HG03097 (cell line): ENCODE data around the gene RSU1.

ENCODE experiments used
- ATAC-seq: cut with Tn5 transposase; IDR thresholded peaks from one replicate; pipeline ENCODE4 v1.9.1; 2021; ENCODE audit not compliant: unreplicated experiment, low FRiP score

Gene RSU1

GRCh38 chr10:16545116-16545736, 272.0 kb downstream of the RSU1 start:
- no peak for ATAC-seq

- ATAC-seq = no peak
Measured at GRCh38 chr10:16544591-16544990, 272.6 kb downstream of the RSU1 start.

GRCh38 chr10:16544099-16544498, 273.1 kb downstream of the RSU1 start:
- no peak for ATAC-seq
